GM18873 (cell line): ENCODE measurements around the gene GSTA1.
"Not testable (repeated sequence)": the region's sequence is repeated elsewhere in the genome, so short reads cannot be mapped to it uniquely, and the experiment has no call there.

ENCODE experiments used
- ATAC-seq: cut with Tn5 transposase; IDR thresholded peaks from one replicate; pipeline ENCODE4 v1.9.1; 2021; ENCODE audit warnings: mild to moderate bottlenecking, moderate library complexity, moderate number of reproducible peaks; ENCODE audit not compliant: unreplicated experiment, low FRiP score

The GSTA1 gene

DNA sequence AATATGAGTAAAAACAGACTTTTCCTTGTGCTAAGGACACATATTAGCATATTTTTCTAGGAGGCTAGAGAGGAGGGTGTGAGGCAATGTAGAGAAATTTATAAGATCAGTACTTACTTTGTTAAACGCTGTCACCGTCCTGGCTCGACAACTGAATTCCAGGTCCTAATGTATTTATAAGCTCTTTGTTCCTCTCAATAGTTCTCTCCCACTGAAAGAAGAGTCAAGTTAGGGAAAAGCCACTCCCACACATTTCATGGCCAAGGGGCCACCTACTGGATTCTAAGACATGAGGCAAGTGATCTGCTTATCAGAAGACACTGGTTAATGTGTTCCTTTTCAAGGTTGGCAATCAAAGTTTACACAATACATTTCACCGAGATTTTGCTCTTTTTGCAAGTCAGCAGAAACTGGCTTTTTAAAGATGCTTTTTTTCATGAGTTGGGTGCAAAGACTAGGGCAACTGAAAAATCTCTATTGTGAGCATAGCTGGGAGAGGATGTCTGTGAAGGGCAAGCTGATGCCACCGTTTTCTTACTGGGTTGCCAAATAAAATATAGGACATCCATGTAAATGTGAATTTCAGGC, at the start of gene GSTA1:
Gene GSTA1 (minus strand): TSS at position 149 of the 588 bp plus-strand sequence. CDS start 4,549 bp downstream, outside the sequence.
- not testable (repeated sequence) for ATAC-seq

DNA sequence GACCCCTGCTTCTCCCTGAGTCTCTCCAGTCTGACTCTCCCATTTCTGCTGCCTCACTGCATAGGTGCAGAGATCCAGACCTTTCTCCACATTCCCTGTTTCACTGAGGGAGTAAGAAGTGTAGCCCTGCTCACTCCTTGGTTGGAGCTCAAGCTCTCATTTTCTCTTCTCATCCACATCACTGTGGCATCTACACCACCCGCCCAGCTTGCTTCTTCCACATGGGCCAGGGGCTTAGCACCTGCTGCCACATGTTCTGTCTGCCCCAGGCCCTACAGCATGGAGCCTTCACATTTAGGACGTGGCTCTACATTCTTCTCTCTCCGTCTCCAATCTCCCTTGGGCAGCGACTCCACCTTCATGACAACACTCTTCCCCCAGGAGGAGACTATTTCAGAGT, 45.5 kb upstream of the GSTA1 start:
- ATAC-seq: no peak

DNA sequence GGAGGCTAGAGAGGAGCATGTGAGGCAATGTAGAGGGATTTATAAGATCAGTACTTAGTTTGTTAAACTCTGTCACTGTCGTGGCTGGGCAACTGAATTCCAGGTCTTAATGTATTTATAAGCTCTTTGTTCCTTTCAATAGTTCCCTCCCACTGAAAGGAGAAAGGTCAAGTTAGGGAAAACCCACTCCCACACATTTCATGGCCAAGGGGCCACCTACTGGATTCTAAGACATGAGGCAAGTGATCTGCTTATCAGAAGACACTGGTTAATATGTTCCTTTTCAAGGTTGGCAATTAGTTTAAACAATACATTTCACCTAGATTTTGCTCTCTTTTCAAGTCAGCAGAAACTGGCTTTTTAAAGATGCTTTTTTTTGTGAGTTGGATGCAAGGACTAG, 42.4 kb upstream of the GSTA1 start:
- ATAC-seq: no peak

GRCh38 chr6:52843605-52844004, 40.0 kb upstream of the GSTA1 start:
- no peak for ATAC-seq

DNA sequence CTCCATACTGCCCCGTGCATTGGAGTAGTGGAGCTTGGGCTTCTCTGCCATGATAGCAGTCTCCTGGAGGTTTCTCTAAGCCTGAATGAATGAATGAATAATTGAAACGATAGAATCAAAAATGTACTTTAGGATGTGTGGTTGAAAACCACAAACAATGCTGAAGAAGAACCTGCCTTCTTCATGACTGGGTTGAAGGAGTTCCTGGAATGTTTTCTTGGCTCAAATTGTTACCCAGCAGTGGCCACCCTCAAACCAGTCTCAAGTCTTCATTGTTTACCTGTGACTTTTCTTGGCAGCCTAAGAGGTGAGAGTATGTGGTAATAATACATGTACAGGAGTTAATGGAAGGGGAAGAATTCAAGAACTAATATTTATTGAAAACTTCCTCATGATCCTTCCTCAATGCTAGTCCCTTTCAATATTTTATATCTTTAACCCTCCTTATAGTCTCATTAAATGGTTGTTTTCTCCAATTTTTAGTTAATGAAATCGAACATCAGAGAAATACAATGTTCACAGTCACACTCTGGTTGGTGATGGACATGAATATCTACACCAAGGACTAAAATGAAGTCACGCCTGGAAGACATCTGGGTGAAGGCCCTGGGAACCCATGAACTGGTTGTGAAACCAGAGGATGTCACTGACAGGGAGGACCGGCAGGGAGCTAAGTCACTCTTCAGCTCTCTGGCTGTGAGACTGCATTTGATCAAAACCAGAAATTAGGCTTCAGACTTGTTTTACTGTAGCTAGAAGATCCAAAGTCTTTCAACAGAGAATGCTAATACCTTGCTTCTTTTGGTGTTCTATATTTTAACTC, 37.4 kb upstream of the GSTA1 start, which contains the start of gene GSTA5:
Gene GSTA5 (minus strand): TSS at position 51 of the 823 bp plus-strand sequence.
- no peak for ATAC-seq

DNA sequence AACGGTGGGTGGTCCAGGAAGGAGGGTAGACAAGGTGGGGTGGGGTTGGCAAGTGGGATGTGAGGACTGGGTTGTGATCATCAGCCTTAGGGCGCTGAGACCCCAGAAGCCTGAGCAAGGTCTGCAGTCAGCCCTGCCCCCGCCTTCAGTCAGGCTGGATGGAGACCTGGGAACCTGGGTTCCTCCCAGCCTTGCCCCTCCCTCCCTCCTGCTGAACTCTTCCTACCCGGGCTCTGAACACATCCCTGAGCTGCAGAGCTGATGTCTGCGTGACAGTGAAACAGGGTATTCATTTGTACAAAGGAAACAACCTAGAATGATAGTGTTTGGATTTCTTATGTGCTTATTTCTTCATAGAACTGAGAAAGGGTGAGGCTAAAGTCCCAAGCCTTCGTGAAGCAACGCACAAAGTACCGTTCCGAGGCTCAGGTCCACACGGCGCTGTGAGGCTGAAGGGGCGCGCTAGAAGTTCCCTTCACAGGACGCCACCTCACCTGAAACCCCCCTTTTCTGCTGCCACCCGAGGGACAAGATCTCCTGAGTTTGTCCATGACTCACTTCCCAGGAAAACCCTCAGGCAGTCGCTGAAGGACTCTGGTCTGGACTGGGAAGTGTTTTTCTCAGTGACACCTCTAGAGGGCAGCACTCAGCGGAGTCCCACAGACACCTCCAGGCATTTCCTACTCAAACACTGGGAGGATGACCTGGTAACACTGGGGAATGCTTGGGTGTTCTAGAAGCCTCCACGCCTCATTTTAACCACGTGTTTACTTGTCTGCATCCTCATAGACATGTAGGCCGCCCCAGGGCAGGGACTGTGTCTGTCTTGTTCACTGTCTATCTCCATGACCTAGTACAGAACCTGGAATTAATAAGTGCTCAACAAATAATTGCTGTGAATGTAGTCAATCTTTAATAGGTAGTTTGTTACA, 35.8 kb upstream of the GSTA1 start:
- no peak for ATAC-seq

GRCh38 chr6:52834481-52834880, 30.9 kb upstream of the GSTA1 start:
- no peak for ATAC-seq

DNA sequence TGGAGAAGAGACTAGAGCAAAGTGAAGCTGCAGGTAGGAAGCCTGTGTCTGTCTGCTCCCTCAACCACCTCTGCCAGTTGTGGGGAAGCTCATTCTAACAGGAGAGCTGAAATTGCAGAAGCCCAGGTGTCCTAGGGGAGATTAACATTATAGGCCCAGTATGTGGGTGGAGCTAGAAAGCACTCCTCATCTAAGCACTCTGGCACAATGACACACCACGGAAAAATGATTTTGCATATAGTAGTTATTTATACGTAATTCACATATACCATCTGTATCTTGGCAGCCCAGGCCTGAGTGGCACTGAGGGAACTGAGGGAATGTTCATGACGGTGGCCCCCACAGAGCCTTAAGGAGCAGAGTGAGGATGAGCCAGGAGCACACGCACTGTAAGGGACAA, 27.3 kb upstream of the GSTA1 start:
- ATAC-seq: not testable (repeated sequence)

GRCh38 chr6:52829046-52829817, 25.6 kb upstream of the GSTA1 start:
- ATAC-seq: no peak

DNA sequence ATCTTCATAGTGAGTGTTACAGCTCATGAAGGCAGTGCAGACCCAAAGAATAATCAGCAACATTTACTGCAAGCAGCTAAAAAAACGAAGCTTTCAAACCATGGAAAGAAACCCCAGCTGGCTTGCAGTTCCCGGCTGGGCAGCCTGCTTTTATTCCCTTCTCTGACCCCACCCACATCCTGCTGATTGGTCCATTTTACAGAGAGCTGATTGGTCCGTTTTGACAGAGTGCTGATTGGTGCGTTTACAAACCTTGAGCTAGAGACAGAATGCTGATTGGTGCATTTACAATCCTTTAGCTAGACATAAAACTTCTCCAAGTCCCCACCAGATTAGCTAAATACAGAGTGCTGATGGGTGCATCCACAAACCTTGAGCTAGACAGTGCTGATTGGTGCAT, 25.0 kb upstream of the GSTA1 start:
- not testable (repeated sequence) for ATAC-seq

DNA sequence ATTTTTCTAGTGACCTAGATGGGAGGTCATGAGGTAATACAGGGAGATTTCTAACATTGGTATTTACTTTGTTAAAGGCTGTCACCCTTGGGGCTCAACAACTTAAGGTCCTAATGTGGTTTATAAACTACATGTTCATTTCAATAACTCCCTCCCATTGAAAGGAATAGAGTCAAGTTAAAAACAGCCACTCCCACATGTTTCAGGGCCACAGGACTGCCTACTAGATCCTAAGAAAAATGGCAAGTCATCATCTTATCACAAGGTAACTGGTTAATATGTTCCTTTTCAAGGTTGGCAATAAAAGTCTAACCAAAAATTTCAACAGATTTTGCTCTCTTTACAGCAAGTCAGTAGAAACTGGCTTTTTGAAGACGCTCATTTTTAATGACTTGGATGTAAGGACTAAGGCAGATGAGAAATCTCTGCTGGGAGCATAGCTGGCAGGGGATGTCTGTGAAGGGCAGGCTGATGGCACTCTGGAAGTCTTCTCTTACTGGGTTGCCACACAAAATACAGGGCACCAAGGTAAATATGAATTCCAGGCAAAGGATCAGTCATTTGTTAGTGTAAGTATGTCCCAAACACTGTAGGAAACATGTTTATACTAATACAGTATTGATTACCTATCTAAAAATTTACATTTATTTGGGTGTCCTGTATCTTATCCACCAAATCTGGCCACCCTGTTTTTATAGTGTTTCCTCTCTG, 23.6 kb upstream of the GSTA1 start:
- not testable (repeated sequence) for ATAC-seq

DNA sequence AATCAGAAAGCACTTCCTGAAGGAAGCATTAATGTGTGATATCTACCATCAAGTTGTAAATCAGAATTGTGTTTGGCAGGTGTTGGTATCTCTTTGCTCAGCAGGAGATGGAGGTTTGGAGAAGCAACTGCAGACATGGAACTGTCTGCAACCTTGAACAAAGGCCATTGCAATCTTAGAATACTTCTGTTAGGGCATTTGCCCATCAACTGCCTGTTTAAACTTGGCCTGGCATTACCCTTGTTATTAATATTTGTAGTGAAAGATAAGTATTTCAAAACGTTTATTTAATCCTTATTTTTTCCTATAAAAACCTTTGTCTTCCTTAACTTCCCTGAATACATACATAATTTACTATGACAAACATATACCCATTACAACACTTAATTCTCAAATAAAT, 22.9 kb upstream of the GSTA1 start:
- no peak for ATAC-seq

DNA sequence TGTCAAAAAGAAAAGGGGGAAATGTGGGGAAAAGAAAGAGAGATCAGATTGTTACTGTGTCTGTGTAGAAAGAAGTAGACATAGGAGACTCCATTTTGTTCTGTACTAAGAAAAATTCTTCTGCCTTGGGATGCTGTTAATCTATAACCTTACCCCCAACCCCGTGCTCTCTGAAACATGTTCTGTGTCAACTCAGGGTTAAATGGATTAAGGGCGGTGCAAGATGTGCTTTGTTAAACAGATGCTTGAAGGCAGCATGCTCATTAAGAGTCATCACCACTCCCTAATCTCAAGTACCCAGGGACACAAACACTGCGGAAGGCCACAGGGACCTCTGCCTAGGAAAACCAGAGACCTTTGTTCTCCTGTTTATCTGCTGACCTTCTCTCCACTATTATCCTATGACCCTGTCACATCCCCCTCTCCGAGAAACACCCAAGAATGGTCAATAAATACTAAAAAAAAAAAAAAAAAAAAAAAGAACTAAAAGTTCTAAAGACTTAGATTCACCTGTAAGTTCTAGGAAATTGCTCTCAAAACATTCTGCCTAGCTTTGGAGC, 22.4 kb upstream of the GSTA1 start:
- not testable (repeated sequence) for ATAC-seq

GRCh38 chr6:52825270-52825793, 21.7 kb upstream of the GSTA1 start:
- not testable (repeated sequence) for ATAC-seq

DNA sequence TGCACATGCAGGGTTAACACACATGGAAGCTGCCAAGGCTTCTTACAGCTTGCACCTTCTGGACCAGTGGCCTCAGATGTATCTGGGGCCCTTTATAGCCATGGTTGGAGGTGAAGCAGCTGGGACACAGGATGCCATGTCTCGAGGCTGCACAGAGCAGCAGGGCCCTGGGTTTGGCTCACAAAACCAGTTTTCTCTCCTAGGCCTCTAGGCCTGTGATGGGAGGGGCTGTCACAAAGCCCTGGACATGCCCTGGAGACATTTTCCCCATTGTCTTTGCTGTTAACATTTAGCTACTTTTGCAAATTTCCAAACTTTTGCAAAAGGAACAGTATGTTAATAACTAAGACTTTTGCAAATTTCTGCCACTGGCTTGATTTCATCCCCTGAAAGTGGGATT, 18.2 kb upstream of the GSTA1 start:
- ATAC-seq: no peak

DNA sequence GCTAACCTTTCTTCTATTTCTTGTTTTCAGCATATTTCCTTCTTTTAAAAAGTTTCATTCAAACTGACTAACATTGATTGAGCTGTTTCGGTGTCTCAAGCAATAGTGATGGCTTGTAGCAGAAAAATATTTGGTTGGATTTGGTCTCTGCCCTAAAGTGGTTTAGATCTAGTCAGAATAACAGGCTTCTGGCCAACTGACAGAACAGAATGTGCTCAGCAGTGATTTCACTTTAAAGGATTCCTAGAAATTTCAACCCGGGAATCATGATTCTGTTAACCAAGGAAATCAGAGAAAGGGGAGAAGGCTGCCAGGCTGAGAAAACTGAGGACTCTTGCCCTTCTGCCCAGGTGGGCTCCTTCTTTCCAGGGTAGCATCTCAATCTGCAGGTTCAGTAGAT, 16.6 kb upstream of the GSTA1 start:
- no peak for ATAC-seq

GRCh38 chr6:52815167-52816092, 11.8 kb upstream of the GSTA1 start:
- ATAC-seq: peak; percentile 55

GRCh38 chr6:52814545-52814944, 10.9 kb upstream of the GSTA1 start:
- ATAC-seq: not testable (repeated sequence)
